ENCODE results near the gene DISC1. TPM values are rescaled to one million over a fixed set of nuclear protein-coding genes. Genes with fewer than 3 reads are reported as not detected.
"Not testable (repeated sequence)": the region's sequence is repeated elsewhere in the genome, so short reads cannot be mapped to it uniquely, and the experiment has no call there.

DISC1 gene
- total RNA-seq, 1 experiment from 2014 or later, result 13.5 TPM

- no peaks in the 10 kb centered on the region for H3K27me3 Mint-ChIP-seq (ENCODE audit: insufficient read depth, unreplicated experiment)
- no peak for TF ChIP-seq CTCF (IDR thresholded peaks at IDR 0.05; ENCODE audit: insufficient read depth in 1 of 2, low read depth in 1 of 2, low read length in 1 of 2, severe bottlenecking in 1 of 2, unreplicated experiment in 1 of 2)
- no peak for DNase-seq
- no TSS peak for BruUV-seq (replicated peaks)
- no peak overlapping the region for H3K4me3 Mint-ChIP-seq (ENCODE audit: unreplicated experiment)
- H3K36me3 Mint-ChIP-seq (ENCODE audit: insufficient read depth, unreplicated experiment), result no peaks in the 10 kb centered on the region
- H3K4me1 ChIP-seq, result no peaks in the 10 kb centered on the region
- no peak overlapping the region for H3K27ac Mint-ChIP-seq (ENCODE audit: unreplicated experiment)
- no peaks in the 10 kb centered on the region for H3K9me3 ChIP-seq
- H3K36me3 ChIP-seq (ENCODE audit: control insufficient read depth, insufficient read depth, low read length), result no peaks in the 10 kb centered on the region; the same call in 1 of the 2 replicates
- H3K9me3 Mint-ChIP-seq (ENCODE audit: unreplicated experiment), result no peaks in the 10 kb centered on the region
- intact Hi-C loops (cut with micrococcal nuclease; ENCODE audit: unreplicated experiment), result no loop called here
- CTCF ChIA-PET, result no interaction called here
- H3K27me3 ChIP-seq (replicated peaks; ENCODE audit: control insufficient read depth, insufficient read depth, low read length), result no peaks in the 10 kb centered on the region
- peaks cover 6% of the 10 kb centered on the region for H3K4me1 Mint-ChIP-seq (ENCODE audit: low read depth, unreplicated experiment)
- POLR2A ChIA-PET, result no interaction called here
- no peak overlapping the region for H3K4me3 ChIP-seq (ENCODE audit: low read depth, low read length)
These were observed 16.0 kb downstream of the DISC1 start for GRCh38 chr1:231642618-231643017.

DNA sequence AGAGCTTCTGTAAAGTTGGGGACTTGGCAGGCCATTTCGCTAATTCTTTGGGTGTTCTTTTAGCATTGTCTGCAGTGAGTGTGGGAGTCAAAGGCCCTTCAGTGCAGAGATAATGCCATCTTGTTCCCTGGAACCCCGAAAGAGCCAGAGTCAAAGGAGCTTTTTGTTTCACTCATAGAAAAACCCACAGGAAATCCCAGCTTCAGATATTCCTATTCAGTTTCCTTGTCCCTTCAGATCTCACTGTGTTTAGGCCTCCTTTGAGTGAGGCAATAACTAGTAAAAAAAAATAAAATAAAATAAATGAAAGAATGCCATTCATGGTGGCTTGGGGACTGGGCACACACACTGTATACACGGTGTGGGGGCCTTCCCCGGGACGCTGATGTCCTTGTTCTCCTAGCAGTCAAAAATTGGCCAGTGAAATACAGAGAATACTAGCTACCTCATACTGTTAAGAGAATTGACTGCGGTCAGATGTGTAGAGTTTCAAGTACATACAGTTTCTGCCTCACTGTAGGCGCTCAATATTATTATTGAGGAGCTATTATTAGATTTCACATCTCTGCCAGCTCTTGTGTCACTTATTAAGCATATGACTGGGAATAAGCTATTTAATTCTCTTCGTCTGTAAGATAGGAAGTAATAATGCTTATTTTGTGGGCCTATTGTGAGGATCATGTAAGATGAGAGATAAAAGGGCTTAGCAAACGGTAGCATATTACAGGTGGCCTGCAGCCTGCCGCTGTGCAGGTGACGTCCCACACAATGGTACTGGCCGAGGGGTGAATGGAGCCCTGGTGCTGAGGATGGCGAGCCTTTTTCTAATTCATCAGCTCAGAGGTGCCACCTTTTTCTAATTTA, 16.7 kb downstream of the DISC1 start:
- Mint-ChIP-seq H3K9me3 (ENCODE audit: unreplicated experiment) (no peaks in the 10 kb centered on the region), H3K4me1 (ENCODE audit: low read depth, unreplicated experiment) (peaks cover 6% of the 10 kb centered on the region), H3K27ac (ENCODE audit: unreplicated experiment) (no peak overlapping the region), H3K4me3 (ENCODE audit: unreplicated experiment) (no peak overlapping the region), H3K27me3 (ENCODE audit: insufficient read depth, unreplicated experiment) (no peaks in the 10 kb centered on the region), H3K36me3 (ENCODE audit: insufficient read depth, unreplicated experiment) (no peaks in the 10 kb centered on the region)
- Histone ChIP-seq H3K9me3 (no peaks in the 10 kb centered on the region), H3K36me3 (ENCODE audit: control insufficient read depth, insufficient read depth, low read length) (no peaks in the 10 kb centered on the region; the same call in 1 of the 2 replicates), H3K4me1 (no peaks in the 10 kb centered on the region), H3K4me3 (ENCODE audit: low read depth, low read length) (no peak overlapping the region), H3K27me3 (replicated peaks; ENCODE audit: control insufficient read depth, insufficient read depth, low read length) (no peaks in the 10 kb centered on the region)
- intact Hi-C loops (cut with micrococcal nuclease; ENCODE audit: unreplicated experiment), result no loop called here
- TF ChIP-seq CTCF (IDR thresholded peaks at IDR 0.05; ENCODE audit: insufficient read depth in 1 of 2, low read depth in 1 of 2, low read length in 1 of 2, severe bottlenecking in 1 of 2, unreplicated experiment in 1 of 2), result no peak
- BruUV-seq (replicated peaks), result no TSS peak
- ChIA-PET CTCF (no interaction called here), POLR2A (no interaction called here)
- no peak for DNase-seq

- Mint-ChIP-seq H3K9me3 (ENCODE audit: unreplicated experiment) (no peaks in the 10 kb centered on the region), H3K36me3 (ENCODE audit: insufficient read depth, unreplicated experiment) (no peaks in the 10 kb centered on the region), H3K4me3 (ENCODE audit: unreplicated experiment) (no peak overlapping the region), H3K4me1 (ENCODE audit: low read depth, unreplicated experiment) (peaks cover 6% of the 10 kb centered on the region), H3K27me3 (ENCODE audit: insufficient read depth, unreplicated experiment) (no peaks in the 10 kb centered on the region), H3K27ac (ENCODE audit: unreplicated experiment) (no peak overlapping the region)
- Histone ChIP-seq H3K4me3 (ENCODE audit: low read depth, low read length) (no peak overlapping the region), H3K36me3 (ENCODE audit: control insufficient read depth, insufficient read depth, low read length) (no peaks in the 10 kb centered on the region; the same call in 1 of the 2 replicates), H3K4me1 (no peaks in the 10 kb centered on the region), H3K27me3 (replicated peaks; ENCODE audit: control insufficient read depth, insufficient read depth, low read length) (no peaks in the 10 kb centered on the region), H3K9me3 (no peaks in the 10 kb centered on the region)
- POLR2A ChIA-PET, result no interaction called here
- BruUV-seq (replicated peaks), result no TSS peak
- TF ChIP-seq CTCF (IDR thresholded peaks at IDR 0.05; ENCODE audit: insufficient read depth in 1 of 2, low read depth in 1 of 2, low read length in 1 of 2, severe bottlenecking in 1 of 2, unreplicated experiment in 1 of 2), result no peak
- no peak for DNase-seq
- intact Hi-C loops (cut with micrococcal nuclease; ENCODE audit: unreplicated experiment), result no loop called here
- CTCF ChIA-PET, result no interaction called here
These were observed 17.3 kb downstream of the DISC1 start for GRCh38 chr1:231643935-231644237.

DNA sequence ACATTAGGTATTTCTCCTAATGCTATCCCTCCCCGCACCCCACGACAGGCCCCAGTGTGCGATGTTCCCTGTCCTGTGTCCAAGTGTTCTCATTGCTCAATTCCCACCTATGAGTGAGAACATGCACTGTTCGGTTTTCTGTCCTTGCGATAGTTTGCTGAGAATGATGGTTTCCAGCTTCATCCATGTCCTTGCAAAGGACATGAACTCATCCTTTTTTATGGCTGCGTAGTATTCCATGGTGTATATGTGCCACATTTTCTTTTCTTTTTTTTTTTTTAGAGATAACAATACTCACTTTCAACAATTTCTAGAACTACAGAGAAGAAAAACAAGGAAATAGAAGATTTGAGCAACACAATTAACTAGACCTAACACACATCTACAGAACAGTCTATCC, 19.0 kb downstream of the DISC1 start:
- BruUV-seq (replicated peaks); H3K4me3 Mint-ChIP-seq (ENCODE audit: unreplicated experiment); H3K9me3 ChIP-seq; H3K4me3 ChIP-seq (ENCODE audit: low read depth, low read length); H3K4me1 ChIP-seq; H3K27ac Mint-ChIP-seq (ENCODE audit: unreplicated experiment); H3K9me3 Mint-ChIP-seq (ENCODE audit: unreplicated experiment); DNase-seq; POLR2A ChIA-PET; CTCF ChIA-PET; H3K27me3 ChIP-seq (replicated peaks; ENCODE audit: control insufficient read depth, insufficient read depth, low read length); H3K27me3 Mint-ChIP-seq (ENCODE audit: insufficient read depth, unreplicated experiment); H3K36me3 ChIP-seq (ENCODE audit: control insufficient read depth, insufficient read depth, low read length); H3K4me1 Mint-ChIP-seq (ENCODE audit: low read depth, unreplicated experiment); H3K36me3 Mint-ChIP-seq (ENCODE audit: insufficient read depth, unreplicated experiment); intact Hi-C loops (cut with micrococcal nuclease; ENCODE audit: unreplicated experiment): not testable (repeated sequence)

DNA sequence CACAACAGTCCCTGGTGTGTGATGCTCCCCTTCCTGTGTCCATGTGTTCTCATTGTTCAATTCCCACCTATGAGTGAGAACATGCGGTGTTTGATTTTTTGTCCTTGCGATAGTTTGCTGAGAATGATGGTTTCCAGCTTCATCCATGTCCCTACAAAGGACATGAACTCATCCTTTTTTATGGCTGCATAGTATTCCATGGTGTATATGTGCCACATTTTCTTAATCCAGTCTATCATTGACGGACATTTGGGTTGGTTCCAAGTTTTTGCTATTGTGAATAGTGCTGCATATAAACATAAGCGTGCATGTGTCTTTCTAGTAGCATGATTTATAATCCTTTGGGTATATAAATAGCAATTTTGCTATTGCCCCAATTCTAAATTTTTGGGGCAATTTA, 19.6 kb downstream of the DISC1 start:
- H3K27me3 ChIP-seq (replicated peaks; ENCODE audit: control insufficient read depth, insufficient read depth, low read length); POLR2A ChIA-PET; H3K27ac Mint-ChIP-seq (ENCODE audit: unreplicated experiment); H3K27me3 Mint-ChIP-seq (ENCODE audit: insufficient read depth, unreplicated experiment); H3K4me1 Mint-ChIP-seq (ENCODE audit: low read depth, unreplicated experiment); intact Hi-C loops (cut with micrococcal nuclease; ENCODE audit: unreplicated experiment); CTCF ChIA-PET; H3K9me3 ChIP-seq; BruUV-seq (replicated peaks); H3K9me3 Mint-ChIP-seq (ENCODE audit: unreplicated experiment); H3K4me3 Mint-ChIP-seq (ENCODE audit: unreplicated experiment); DNase-seq; H3K4me3 ChIP-seq (ENCODE audit: low read depth, low read length); H3K4me1 ChIP-seq; H3K36me3 ChIP-seq (ENCODE audit: control insufficient read depth, insufficient read depth, low read length); H3K36me3 Mint-ChIP-seq (ENCODE audit: insufficient read depth, unreplicated experiment): not testable (repeated sequence)

All from Caco-2 (cell line).